CD8-positive, alpha-beta memory T cell (primary cell): ENCODE data around the gene CFAP157. TPM values are rescaled to one million over a fixed set of nuclear protein-coding genes. Genes with fewer than 3 reads are reported as not detected.

Experiments
- CTCF ChIA-PET: fragments of 350-600 bp; sonication (Branson Sonifier 250); formaldehyde crosslinking; loops from one replicate; lab custom pipeline; 2021; ENCODE audit warnings: antibody characterized with exemption; lab: Charles Lee
- POLR2A ChIA-PET: fragments of 350-600 bp; sonication (Branson Sonifier 250); formaldehyde crosslinking; loops from one replicate; lab custom pipeline; 2021; ENCODE audit warnings: antibody characterized with exemption; lab: Charles Lee
- DNase-seq, 5 donors: peaks; one replicate each; pipeline versions ENCODE4 v3.0.0 to v3.0.0-alpha.2; 2020 to 2022; ENCODE audit warnings: mixed read lengths in 1 of 5
- H3K27ac ChIP-seq: one replicate; pipeline ENCODE4 v1.7.0; 2013; ENCODE audit warnings: low read depth, mild to moderate bottlenecking, low read length, moderate library complexity
- H3K27me3 ChIP-seq: 2 replicates; pipeline ENCODE4 v1.7.0; 2013; ENCODE audit warnings: low read length, mild to moderate bottlenecking; ENCODE audit not compliant: insufficient read depth, poor library complexity, severe bottlenecking
- H3K36me3 ChIP-seq: 2 replicates; pipeline ENCODE4 v1.7.0; 2013; ENCODE audit warnings: mild to moderate bottlenecking, low read length, moderate library complexity; ENCODE audit not compliant: insufficient read depth
- H3K4me1 ChIP-seq: 2 replicates; pipeline ENCODE4 v1.7.0; 2013; ENCODE audit warnings: mild to moderate bottlenecking, low read length, moderate library complexity; ENCODE audit not compliant: insufficient read depth
- H3K4me3 ChIP-seq: 2 replicates; pipeline ENCODE4 v1.7.0; 2013; ENCODE audit warnings: mild to moderate bottlenecking, low read length
- H3K9me3 ChIP-seq: 2 replicates; pipeline ENCODE4 v1.7.0; 2013; ENCODE audit warnings: mild to moderate bottlenecking, low read length
- H3K27ac Mint-ChIP-seq, 8 donors: one replicate each; pipeline ENCODE4 v1.8.0; 2020 to 2021; ENCODE audit warnings: mixed read lengths in 8 of 8, mild to moderate bottlenecking in 6 of 8, inconsistent platforms in 3 of 8, moderate library complexity in 3 of 8
- H3K27me3 Mint-ChIP-seq, 2 donors: one replicate each; pipeline ENCODE4 v1.8.0; 2020 to 2021; ENCODE audit warnings: mixed read lengths in 2 of 2, mild to moderate bottlenecking in 1 of 2, moderate library complexity in 1 of 2
- H3K36me3 Mint-ChIP-seq, 3 donors: one replicate each; pipeline ENCODE4 v1.8.0; 2020 to 2021; ENCODE audit warnings: mixed read lengths in 3 of 3, inconsistent platforms in 1 of 3, mild to moderate bottlenecking in 1 of 3
- H3K4me1 Mint-ChIP-seq, 3 donors: one replicate each; pipeline ENCODE4 v1.8.0; 2020 to 2021; ENCODE audit warnings: mixed read lengths in 3 of 3, inconsistent platforms in 1 of 3, mild to moderate bottlenecking in 1 of 3
- H3K4me3 Mint-ChIP-seq, 7 donors: one replicate each; pipeline ENCODE4 v1.8.0; 2020 to 2021; ENCODE audit warnings: mixed read lengths in 7 of 7, mild to moderate bottlenecking in 6 of 7, moderate library complexity in 4 of 7, inconsistent platforms in 2 of 7
- H3K9me3 Mint-ChIP-seq, 5 donors: one replicate each; pipeline ENCODE4 v1.8.0; 2020 to 2022; ENCODE audit warnings: mixed read lengths in 5 of 5, mild to moderate bottlenecking in 3 of 5, moderate library complexity in 2 of 5, inconsistent platforms in 1 of 5
- polyA plus RNA-seq: library from polyadenylated mRNA; unstranded; fragments of 300-500 nt; fragmentation: Illumina TruSeq; gene quantifications from one replicate; pipeline ENCODE4 v1.2.3, GENCODE V29; 2021
- total RNA-seq, 2 experiments: library from RNA; stranded (reverse); gene quantifications; one replicate each; pipeline ENCODE4 v1.2.3, GENCODE V29; 2021

The CFAP157 gene
- total and polyA plus RNA-seq, 3 experiments from 2014 or later: 0.33 TPM; not detected in 2

- no peak overlapping the region for H3K27ac ChIP-seq
- Mint-ChIP-seq H3K9me3 (no peaks in the 10 kb centered on the region), H3K27me3 (no peaks in the 10 kb centered on the region), H3K4me1 (peaks cover 3 to 8% (median 4%) of the 10 kb centered on the region in 3 donors), H3K27ac (peak overlapping the region in 1 of 8 donors; percentile 19), H3K36me3 (peaks cover 0 to 17% (median 2%) of the 10 kb centered on the region in 3 donors), H3K4me3 (no peak overlapping the region)
- H3K4me1 ChIP-seq: peaks cover 5% of the 10 kb centered on the region
- no peaks in the 10 kb centered on the region for H3K27me3 ChIP-seq
- no peak for DNase-seq
- no peaks in the 10 kb centered on the region for H3K9me3 ChIP-seq
- no peak overlapping the region for H3K4me3 ChIP-seq
- CTCF ChIA-PET: interaction anchor here (1.1 kb wide), 1 partner anchor 195 kb away, joined by 3 read pairs; no protein-coding TSS in a partner anchor
- POLR2A ChIA-PET: interaction anchor here (0.6 kb wide), 1 partner anchor 162 kb away, joined by 5 read pairs; no protein-coding TSS in a partner anchor
- H3K36me3 ChIP-seq: no peaks in the 10 kb centered on the region
Observed at GRCh38 chr9:127726871-127727270, 20.1 kb downstream of the CFAP157 start.

- Histone ChIP-seq H3K4me1 (peaks cover 5% of the 10 kb centered on the region), H3K4me3 (no peak overlapping the region), H3K27ac (no peak overlapping the region), H3K36me3 (no peaks in the 10 kb centered on the region), H3K9me3 (no peaks in the 10 kb centered on the region), H3K27me3 (no peaks in the 10 kb centered on the region)
- Mint-ChIP-seq H3K27ac (peak overlapping the region in 2 of 8 donors; percentile 43 to 97), H3K27me3 (no peaks in the 10 kb centered on the region), H3K36me3 (peaks cover 0 to 23% (median 2%) of the 10 kb centered on the region in 3 donors), H3K4me3 (no peak overlapping the region), H3K4me1 (peaks cover 4 to 7% (median 4%) of the 10 kb centered on the region in 3 donors), H3K9me3 (no peaks in the 10 kb centered on the region)
- POLR2A ChIA-PET: interaction anchor here (0.7 kb wide), 1 partner anchor 29 kb away, joined by 3 read pairs; no protein-coding TSS in a partner anchor
- CTCF ChIA-PET: interaction anchor here (1.1 to 1.5 kb wide), 6 partner anchors 9 to 193 kb away, joined by 3 to 6 read pairs (median 3); no protein-coding TSS in a partner anchor
- no peak for DNase-seq
Observed at GRCh38 chr9:127728808-127729207, 22.0 kb downstream of the CFAP157 start.

- Mint-ChIP-seq H3K4me1 (peaks cover 9 to 15% (median 11%) of the 10 kb centered on the region in 3 donors), H3K27me3 (no peaks in the 10 kb centered on the region), H3K36me3 (peaks cover 0 to 21% (median 2%) of the 10 kb centered on the region in 3 donors), H3K9me3 (no peaks in the 10 kb centered on the region), H3K4me3 (no peak overlapping the region), H3K27ac (peak overlapping the region in 3 of 8 donors; percentile 23 to 97 (median 29))
- Histone ChIP-seq H3K4me3 (no peak overlapping the region), H3K9me3 (no peaks in the 10 kb centered on the region), H3K27me3 (no peaks in the 10 kb centered on the region), H3K36me3 (no peaks in the 10 kb centered on the region), H3K4me1 (peaks cover 14% of the 10 kb centered on the region), H3K27ac (no peak overlapping the region)
- POLR2A ChIA-PET: no interaction called here
- CTCF ChIA-PET: interaction anchor here (1.1 to 1.5 kb wide), 6 partner anchors 10 to 192 kb away, joined by 3 to 6 read pairs (median 3); no protein-coding TSS in a partner anchor
- DNase-seq: no peak
Observed at GRCh38 chr9:127729522-127730256, 22.9 kb downstream of the CFAP157 start.

GRCh38 chr9:127730262-127730661 is 23.5 kb downstream of the CFAP157 start:
- Mint-ChIP-seq H3K4me3 (no peak overlapping the region), H3K9me3 (no peaks in the 10 kb centered on the region), H3K36me3 (peaks cover 0 to 22% (median 2%) of the 10 kb centered on the region in 3 donors), H3K27me3 (no peaks in the 10 kb centered on the region), H3K27ac (no peak overlapping the region), H3K4me1 (peaks cover 10 to 16% (median 13%) of the 10 kb centered on the region in 3 donors)
- no peak for DNase-seq
- Histone ChIP-seq H3K4me1 (peaks cover 15% of the 10 kb centered on the region), H3K36me3 (no peaks in the 10 kb centered on the region), H3K9me3 (no peaks in the 10 kb centered on the region), H3K4me3 (no peak overlapping the region), H3K27me3 (no peaks in the 10 kb centered on the region), H3K27ac (no peak overlapping the region)
- CTCF ChIA-PET: no interaction called here
- POLR2A ChIA-PET: no interaction called here

GRCh38 chr9:127730799-127731410 is 24.1 kb downstream of the CFAP157 start:
- H3K4me1 Mint-ChIP-seq: peaks cover 14 to 23% (median 19%) of the 10 kb centered on the region in 3 donors

GRCh38 chr9:127731938-127732337 is 25.1 kb downstream of the CFAP157 start:
- Histone ChIP-seq H3K27ac (no peak overlapping the region), H3K4me3 (no peak overlapping the region), H3K27me3 (no peaks in the 10 kb centered on the region), H3K4me1 (peaks cover 22% of the 10 kb centered on the region), H3K36me3 (no peaks in the 10 kb centered on the region), H3K9me3 (no peaks in the 10 kb centered on the region)
- peaks cover 0 to 22% (median 0%) of the 10 kb centered on the region in 3 donors for H3K36me3 Mint-ChIP-seq
- H3K27me3 Mint-ChIP-seq: no peaks in the 10 kb centered on the region
- peaks cover 14 to 25% (median 23%) of the 10 kb centered on the region in 3 donors for H3K4me1 Mint-ChIP-seq
- peak overlapping the region in 2 of 8 donors; percentile 64 to 71 for H3K27ac Mint-ChIP-seq
- ChIA-PET CTCF (interaction anchor here (0.9 to 1.5 kb wide), 2 partner anchors 147 to 190 kb away, joined by 3 read pairs; no protein-coding TSS in a partner anchor), POLR2A (no interaction called here)
- H3K4me3 Mint-ChIP-seq: peak overlapping the region in 1 of 7 donors; percentile 48
- no peak for DNase-seq
- H3K9me3 Mint-ChIP-seq: no peaks in the 10 kb centered on the region

More at GRCh38 chr9:127730799-127731410, 24.1 kb downstream of the CFAP157 start:
- ChIA-PET POLR2A (interaction anchor here (0.9 kb wide), 1 partner anchor 10 kb away, joined by 3 read pairs; no protein-coding TSS in a partner anchor), CTCF (interaction anchor here (0.6 to 1.5 kb wide), 3 partner anchors 139 to 191 kb away, joined by 3 read pairs; no protein-coding TSS in a partner anchor)
- H3K27me3 Mint-ChIP-seq: no peaks in the 10 kb centered on the region
- Histone ChIP-seq H3K36me3 (no peaks in the 10 kb centered on the region), H3K27me3 (no peaks in the 10 kb centered on the region), H3K4me1 (peaks cover 22% of the 10 kb centered on the region), H3K4me3 (no peak overlapping the region), H3K9me3 (no peaks in the 10 kb centered on the region), H3K27ac (no peak overlapping the region)
- no peak overlapping the region for H3K4me3 Mint-ChIP-seq
- H3K9me3 Mint-ChIP-seq: no peaks in the 10 kb centered on the region
- peak overlapping the region in 2 of 8 donors; percentile 47 to 50 for H3K27ac Mint-ChIP-seq
- peaks cover 0 to 22% (median under 1%) of the 10 kb centered on the region in 3 donors for H3K36me3 Mint-ChIP-seq
- no peak for DNase-seq

GRCh38 chr9:127732444-127732843 is 25.7 kb downstream of the CFAP157 start:
- no peak overlapping the region for H3K27ac ChIP-seq

More at GRCh38 chr9:127732444-127732843, 25.7 kb downstream of the CFAP157 start:
- H3K4me3 Mint-ChIP-seq: peak overlapping the region in 1 of 7 donors; percentile 37
- Histone ChIP-seq H3K36me3 (no peaks in the 10 kb centered on the region), H3K9me3 (no peaks in the 10 kb centered on the region), H3K4me3 (no peak overlapping the region), H3K27me3 (no peaks in the 10 kb centered on the region), H3K4me1 (peaks cover 22% of the 10 kb centered on the region)
- POLR2A ChIA-PET: no interaction called here
- H3K36me3 Mint-ChIP-seq: peaks cover 0 to 25% (median 0%) of the 10 kb centered on the region in 3 donors
- no peaks in the 10 kb centered on the region for H3K9me3 Mint-ChIP-seq
- no peaks in the 10 kb centered on the region for H3K27me3 Mint-ChIP-seq
- H3K27ac Mint-ChIP-seq: peak overlapping the region in 1 of 8 donors; percentile 60
- peaks cover 14 to 25% (median 23%) of the 10 kb centered on the region in 3 donors for H3K4me1 Mint-ChIP-seq
- CTCF ChIA-PET: interaction anchor here (1.3 to 6.1 kb wide), 4 partner anchors 13 to 190 kb away, joined by 3 to 68 read pairs (median 20); no protein-coding TSS in a partner anchor
- DNase-seq: no peak
